Measurements from ENCODE around the gene MVB12B.

Gene MVB12B

GRCh38 chr9:126363847-126364671 lies 37.4 kb downstream of the MVB12B start:
- DNase-seq, result no peak

GRCh38 chr9:126365780-126366179 lies 39.2 kb downstream of the MVB12B start:
- DNase-seq, result no peak

- no peak for DNase-seq
Measured at GRCh38 chr9:126366366-126367011, 39.9 kb downstream of the MVB12B start.

GRCh38 chr9:126367139-126367538 lies 40.5 kb downstream of the MVB12B start:
- no peak for DNase-seq

GRCh38 chr9:126367616-126368015 lies 41.0 kb downstream of the MVB12B start:
- DNase-seq, result no peak

- DNase-seq, result no peak
Measured at GRCh38 chr9:126368020-126368419, 41.4 kb downstream of the MVB12B start.

GRCh38 chr9:126371007-126371870 lies 44.6 kb downstream of the MVB12B start:
- no peak for DNase-seq

- no peak for DNase-seq
Measured at GRCh38 chr9:126372716-126373115, 46.1 kb downstream of the MVB12B start.

- DNase-seq, result no peak
Measured at GRCh38 chr9:126373241-126373640, 46.6 kb downstream of the MVB12B start.

- DNase-seq, result no peak
Measured at GRCh38 chr9:126374366-126374781, 47.7 kb downstream of the MVB12B start.

GRCh38 chr9:126375386-126375785 lies 48.8 kb downstream of the MVB12B start:
- DNase-seq, result no peak

GRCh38 chr9:126376311-126377175 lies 49.9 kb downstream of the MVB12B start:
- no peak for DNase-seq

GRCh38 chr9:126377176-126377509 lies 50.5 kb downstream of the MVB12B start:
- no peak for DNase-seq

GRCh38 chr9:126377536-126377935 lies 50.9 kb downstream of the MVB12B start:
- no peak for DNase-seq

GRCh38 chr9:126378761-126379160 lies 52.1 kb downstream of the MVB12B start:
- DNase-seq, result no peak

- DNase-seq, result no peak
Measured at GRCh38 chr9:126379661-126380360, 53.2 kb downstream of the MVB12B start.

GRCh38 chr9:126380447-126380846 lies 53.8 kb downstream of the MVB12B start:
- no peak for DNase-seq

- DNase-seq, result no peak
Measured at GRCh38 chr9:126381195-126381594, 54.6 kb downstream of the MVB12B start.

GRCh38 chr9:126383406-126384046 lies 56.9 kb downstream of the MVB12B start:
- no peak for DNase-seq

GRCh38 chr9:126384926-126385325 lies 58.3 kb downstream of the MVB12B start:
- no peak for DNase-seq

GRCh38 chr9:126386088-126386487 lies 59.5 kb downstream of the MVB12B start:
- no peak for DNase-seq
